Subcutaneous adipose tissue (tissue), 4 donors: Measurements from ENCODE around the gene TMPRSS7. TPM values are rescaled to one million over a fixed set of nuclear protein-coding genes. Genes with fewer than 3 reads are reported as not detected.

ENCODE experiments used
- total RNA-seq, 4 donors: library from RNA; depleted of rRNA; stranded (reverse); fragments of >200 nt; gene quantifications; one replicate each; pipeline ENCODE4 v1.1.0, GENCODE V29; 2016
- TF ChIP-seq, protein P1 (sequence below): fragments of 450-650 bp; IDR thresholded peaks from one replicate; pipeline ENCODE4 v1.5.1; 2016; ENCODE audit warnings: low read depth, mild to moderate bottlenecking, control low read depth, antibody characterized with exemption, moderate library complexity

Gene TMPRSS7
- total RNA-seq, 4 donors from 2014 or later: not detected

DNA sequence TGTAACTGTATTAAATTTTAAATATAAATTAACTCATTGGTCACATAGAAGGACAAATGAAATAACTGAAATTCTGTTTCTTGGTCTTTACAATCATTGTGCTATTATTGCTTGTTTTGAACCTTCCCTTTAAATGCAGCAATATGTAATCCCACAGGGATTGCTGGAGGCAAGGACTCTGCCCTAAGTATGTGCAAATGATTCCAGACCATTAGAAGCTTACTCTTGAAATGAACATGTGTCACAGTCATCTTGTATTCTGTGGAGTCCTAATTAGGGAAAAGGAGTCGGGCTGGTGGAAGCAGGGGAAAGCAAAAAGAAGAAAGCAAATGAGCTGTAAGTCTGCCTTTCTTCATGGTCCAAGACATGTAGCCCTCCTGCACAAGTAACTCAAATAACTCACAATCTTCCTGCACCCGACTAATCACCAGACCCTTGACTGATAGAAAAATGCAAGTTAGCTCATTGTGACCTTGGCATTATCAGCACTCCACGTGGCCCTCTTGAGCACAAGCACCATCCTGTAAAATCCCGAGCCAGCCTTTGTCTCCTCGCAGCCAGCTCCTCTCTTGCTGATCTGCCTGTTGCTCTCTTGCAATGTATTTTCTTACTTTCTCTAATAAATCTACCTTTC lies 2.3 kb upstream of the TMPRSS7 start:
- TF ChIP-seq, protein P1, sequence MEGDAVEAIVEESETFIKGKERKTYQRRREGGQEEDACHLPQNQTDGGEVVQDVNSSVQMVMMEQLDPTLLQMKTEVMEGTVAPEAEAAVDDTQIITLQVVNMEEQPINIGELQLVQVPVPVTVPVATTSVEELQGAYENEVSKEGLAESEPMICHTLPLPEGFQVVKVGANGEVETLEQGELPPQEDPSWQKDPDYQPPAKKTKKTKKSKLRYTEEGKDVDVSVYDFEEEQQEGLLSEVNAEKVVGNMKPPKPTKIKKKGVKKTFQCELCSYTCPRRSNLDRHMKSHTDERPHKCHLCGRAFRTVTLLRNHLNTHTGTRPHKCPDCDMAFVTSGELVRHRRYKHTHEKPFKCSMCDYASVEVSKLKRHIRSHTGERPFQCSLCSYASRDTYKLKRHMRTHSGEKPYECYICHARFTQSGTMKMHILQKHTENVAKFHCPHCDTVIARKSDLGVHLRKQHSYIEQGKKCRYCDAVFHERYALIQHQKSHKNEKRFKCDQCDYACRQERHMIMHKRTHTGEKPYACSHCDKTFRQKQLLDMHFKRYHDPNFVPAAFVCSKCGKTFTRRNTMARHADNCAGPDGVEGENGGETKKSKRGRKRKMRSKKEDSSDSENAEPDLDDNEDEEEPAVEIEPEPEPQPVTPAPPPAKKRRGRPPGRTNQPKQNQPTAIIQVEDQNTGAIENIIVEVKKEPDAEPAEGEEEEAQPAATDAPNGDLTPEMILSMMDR: no peak

DNA sequence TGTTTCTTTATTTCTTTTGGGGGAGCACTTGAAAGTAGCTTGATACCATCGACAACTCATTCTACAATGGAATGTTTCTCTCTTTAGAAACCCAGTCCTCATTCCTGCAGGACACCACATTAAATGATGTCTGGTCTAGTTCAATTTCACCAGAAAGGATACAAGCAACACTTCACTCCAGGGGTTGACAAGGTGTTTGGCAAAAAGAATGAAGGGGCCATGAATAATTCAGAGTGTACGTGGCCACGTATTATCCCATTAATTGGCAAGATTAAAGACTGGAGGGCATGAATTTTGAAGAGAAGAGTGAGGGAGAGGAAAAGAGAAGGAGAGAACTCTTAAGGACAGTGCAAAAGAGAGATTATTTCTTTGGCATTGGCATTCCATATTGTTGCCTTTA lies 705 bp downstream of the TMPRSS7 start:
- TF ChIP-seq, protein P1: no peak

DNA sequence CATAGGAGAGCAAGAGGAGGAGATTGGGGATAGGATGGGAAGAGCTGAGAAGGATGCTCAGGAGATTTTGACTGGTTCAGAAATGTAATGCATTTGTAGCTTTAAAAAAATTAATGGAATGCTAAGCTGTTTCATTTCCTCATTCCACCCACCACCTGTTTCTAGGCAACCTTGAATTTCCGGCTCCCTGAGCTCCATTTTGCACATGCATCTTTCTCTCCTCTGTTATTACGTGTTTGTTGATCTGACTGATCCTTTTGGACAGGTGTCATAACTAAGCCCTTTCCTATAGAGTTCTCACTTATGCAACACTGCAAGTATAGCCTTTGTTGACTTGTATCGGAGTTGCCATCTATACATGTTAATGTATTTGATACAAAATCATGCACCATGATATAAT lies 4.3 kb downstream of the TMPRSS7 start:
- TF ChIP-seq, protein P1: no peak

DNA sequence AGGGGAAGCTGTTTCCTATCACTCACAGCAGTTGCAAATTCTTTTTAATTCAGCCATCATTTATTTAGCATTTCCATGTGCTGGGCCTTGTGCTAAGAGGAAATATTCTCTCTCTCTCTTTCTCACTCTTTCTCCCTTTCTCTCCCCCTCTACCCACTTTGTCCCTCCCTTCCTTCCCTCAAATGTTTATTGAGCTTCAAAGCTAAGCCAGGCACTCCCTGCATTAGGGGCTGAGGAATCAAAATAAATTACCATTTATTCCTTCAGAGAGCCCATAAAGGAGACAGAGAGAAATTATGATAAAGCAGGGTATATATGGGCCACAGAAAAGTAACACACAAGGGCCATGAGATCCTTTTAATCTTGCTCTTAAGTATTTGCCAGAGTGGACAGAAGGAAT lies 6.8 kb downstream of the TMPRSS7 start:
- TF ChIP-seq, protein P1: no peak

DNA sequence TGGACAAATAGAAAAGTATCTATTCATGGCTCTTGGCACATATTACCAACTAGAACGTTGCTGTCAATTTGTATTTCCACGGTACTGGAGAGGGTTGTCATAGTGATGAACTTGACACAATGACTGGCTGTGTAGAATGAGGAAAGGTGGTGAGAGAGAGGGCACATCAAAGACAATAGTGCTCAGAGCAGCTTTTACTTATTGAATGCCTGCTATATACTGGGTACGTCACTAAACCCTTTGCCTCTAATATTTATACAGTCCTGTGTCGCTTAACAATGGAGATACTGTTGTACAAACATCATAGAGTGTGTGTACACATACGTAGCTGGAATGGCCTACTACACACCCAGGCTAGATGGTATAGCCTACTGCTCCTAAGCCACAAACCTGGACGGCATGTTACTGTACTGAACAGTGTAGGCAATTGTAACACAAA lies 8.3 kb downstream of the TMPRSS7 start:
- TF ChIP-seq, protein P1: no peak

DNA sequence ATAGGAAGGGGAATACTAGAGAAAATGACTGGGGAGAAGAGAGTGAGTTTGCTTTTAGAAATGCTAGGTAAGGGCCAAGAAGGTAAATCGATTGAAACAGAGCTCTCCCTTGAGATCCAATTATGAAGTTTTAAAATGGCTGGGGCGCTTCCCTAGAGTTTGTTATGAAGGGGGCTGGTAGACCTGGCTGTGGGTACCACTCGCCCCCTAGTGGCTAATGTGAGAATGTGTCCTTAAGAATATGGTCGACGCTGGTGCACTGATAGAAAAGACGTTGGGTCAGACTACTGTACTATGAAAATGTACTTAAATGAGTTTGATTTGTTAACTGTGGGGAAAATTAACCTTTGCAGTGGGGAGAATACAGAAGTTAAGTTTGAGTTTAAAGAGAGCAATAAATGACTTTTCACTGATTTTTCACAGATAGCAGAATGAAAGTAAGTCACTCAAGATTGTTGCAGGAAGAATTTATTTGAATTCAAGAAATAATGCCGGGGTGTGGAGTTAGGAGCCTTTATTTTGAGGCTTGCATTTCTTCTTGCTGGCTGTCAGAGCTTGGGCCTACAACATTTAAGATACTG lies 9.2 kb downstream of the TMPRSS7 start:
- TF ChIP-seq, protein P1: no peak

DNA sequence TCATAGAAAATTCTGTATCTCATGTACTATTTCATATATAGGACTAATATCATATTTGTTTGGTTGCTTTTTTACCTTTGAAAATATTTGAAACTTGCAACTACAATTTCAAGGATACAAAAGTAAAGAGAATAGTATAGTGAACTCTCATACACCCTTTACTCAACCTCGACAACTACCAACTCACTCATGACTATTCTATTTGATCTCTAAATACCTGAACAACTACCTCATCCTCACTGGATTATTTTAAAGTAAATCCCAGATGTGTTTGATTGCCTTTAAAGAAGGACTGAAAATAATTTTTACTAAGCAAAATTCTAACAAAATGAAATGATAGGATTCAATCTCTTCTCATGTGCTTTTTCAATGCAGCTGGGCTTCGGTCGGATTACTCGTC lies 12.1 kb downstream of the TMPRSS7 start:
- TF ChIP-seq, protein P1: no peak
